ENCODE results near the gene ZDHHC16. TPM values are rescaled to one million over a fixed set of nuclear protein-coding genes. Genes with fewer than 3 reads are reported as not detected.

The ZDHHC16 gene
- total RNA-seq, 2 experiments from 2014 or later: 6.2 to 6.5 TPM

- H3K4me3 ChIP-seq (ENCODE audit: low read length): peak within 1 kb of the TSS; percentile 85
- no peaks in the 10 kb centered on the region for H3K27me3 ChIP-seq (ENCODE audit: control insufficient read depth in 1 of 2, insufficient read depth in 2 of 2, low read length in 2 of 2)
- Mint-ChIP-seq H3K4me3 (peak within 1 kb of the TSS; percentile 95), H3K27ac (peak within 1 kb of the TSS; percentile 89), H3K36me3 (ENCODE audit: low read depth) (peaks cover 12% of the 10 kb centered on the region), H3K4me1 (ENCODE audit: low read depth) (peaks cover 16% of the 10 kb centered on the region), H3K9me3 (no peaks in the 10 kb centered on the region), H3K27me3 (no peaks in the 10 kb centered on the region)
- no peaks in the 10 kb centered on the region for H3K9me3 ChIP-seq (ENCODE audit: control insufficient read depth in 1 of 2, insufficient read depth in 1 of 2, low read length in 2 of 2)
- ATAC-seq (ENCODE audit: poor library complexity) (peak; percentile 95), DNase-seq (peak; percentile 64 to 98 (median 72))
- intact Hi-C loops (cut with DNase I, micrococcal nuclease): loop anchor here (1.0 to 5.0 kb wide), 10 partner anchors 25 to 336 kb away; partner anchors contain the start of genes ARHGAP19 (in 2 of the 2), FRAT2 (in 2 of the 2), AVPI1 (in 1 of the 2) and EXOSC1 (in 1 of the 2)
- H3K4me1 ChIP-seq (ENCODE audit: insufficient read depth, low read length): peaks cover 17% of the 10 kb centered on the region
- ChIA-PET CTCF (interaction anchor here (0.8 to 1.7 kb wide), 7 partner anchors 9 to 98 kb away, joined by 3 to 6 read pairs (median 3); partner anchors contain the start of genes FRAT1 and UBTD1), POLR2A (interaction anchor here (0.6 to 2.6 kb wide), 18 partner anchors 10 to 286 kb away, joined by 3 to 18 read pairs (median 4); partner anchors contain the start of genes ARHGAP19, AVPI1, FRAT1 and FRAT2)
- H3K36me3 ChIP-seq (ENCODE audit: insufficient read depth, low read length): peaks cover 8% of the 10 kb centered on the region
- peak within 1 kb of the TSS; percentile 81 to 97 for H3K27ac ChIP-seq (ENCODE audit: low read depth in 1 of 2, low read length in 2 of 2)
- TF ChIP-seq CTCF (IDR thresholded peaks at IDR 0.05): peak; percentile 5
These were observed 45.1 kb upstream of the ZDHHC16 start, which contains the start of gene RRP12 for GRCh38 chr10:97400665-97401454. TSS of gene RRP12 (minus strand) at chr10:97401340. CDS start at chr10:97401231, 109 bp downstream.

- peaks cover 5% of the 10 kb centered on the region for H3K36me3 Mint-ChIP-seq (ENCODE audit: low read depth)
- DNase-seq (no peak), ATAC-seq (ENCODE audit: poor library complexity) (no peak)
- H3K4me1 ChIP-seq (ENCODE audit: insufficient read depth, low read length): peaks cover 17% of the 10 kb centered on the region
- POLR2A ChIA-PET: interaction anchor here (0.6 to 2.6 kb wide), 17 partner anchors 9 to 285 kb away, joined by 3 to 18 read pairs (median 4); partner anchors contain the start of genes ARHGAP19, AVPI1, FRAT1 and FRAT2
- peaks cover 2% of the 10 kb centered on the region for H3K36me3 ChIP-seq (ENCODE audit: insufficient read depth, low read length)
- no peaks in the 10 kb centered on the region for H3K9me3 Mint-ChIP-seq
- no peaks in the 10 kb centered on the region for H3K27me3 Mint-ChIP-seq
- peak overlapping the region; percentile 81 to 97 for H3K27ac ChIP-seq (ENCODE audit: low read depth in 1 of 2, low read length in 2 of 2)
- H3K9me3 ChIP-seq (ENCODE audit: control insufficient read depth in 1 of 2, insufficient read depth in 1 of 2, low read length in 2 of 2): no peaks in the 10 kb centered on the region
- H3K27ac Mint-ChIP-seq: peak overlapping the region; percentile 89
- H3K27me3 ChIP-seq (ENCODE audit: control insufficient read depth in 1 of 2, insufficient read depth in 2 of 2, low read length in 2 of 2): no peaks in the 10 kb centered on the region
- CTCF ChIA-PET: interaction anchor here (0.8 to 1.7 kb wide), 5 partner anchors 8 to 98 kb away, joined by 3 to 6 read pairs (median 3); partner anchors contain the start of gene UBTD1
- TF ChIP-seq CTCF (IDR thresholded peaks at IDR 0.05): no peak
- H3K4me3 ChIP-seq (ENCODE audit: low read length): peak overlapping the region; percentile 85
- peak overlapping the region; percentile 95 for H3K4me3 Mint-ChIP-seq
- intact Hi-C loops (cut with DNase I, micrococcal nuclease): loop anchor here (1.0 to 5.0 kb wide), 10 partner anchors 25 to 336 kb away; partner anchors contain the start of genes ARHGAP19 (in 2 of the 2), FRAT2 (in 2 of the 2), AVPI1 (in 1 of the 2) and EXOSC1 (in 1 of the 2)
- H3K4me1 Mint-ChIP-seq (ENCODE audit: low read depth): peaks cover 16% of the 10 kb centered on the region
These were observed 44.5 kb upstream of the ZDHHC16 start for GRCh38 chr10:97401455-97401919.

- no peak overlapping the region for H3K27ac ChIP-seq (ENCODE audit: low read depth in 1 of 2, low read length in 2 of 2)
- Mint-ChIP-seq H3K9me3 (no peaks in the 10 kb centered on the region), H3K36me3 (ENCODE audit: low read depth) (peaks cover 5% of the 10 kb centered on the region), H3K27ac (no peak overlapping the region), H3K27me3 (no peaks in the 10 kb centered on the region), H3K4me3 (no peak overlapping the region), H3K4me1 (ENCODE audit: low read depth) (peaks cover 26% of the 10 kb centered on the region)
- ATAC-seq (ENCODE audit: poor library complexity): no peak
- DNase-seq: no peak
- H3K9me3 ChIP-seq (ENCODE audit: control insufficient read depth in 1 of 2, insufficient read depth in 1 of 2, low read length in 2 of 2): no peaks in the 10 kb centered on the region
- CTCF ChIA-PET: no interaction called here
- H3K4me3 ChIP-seq (ENCODE audit: low read length): no peak overlapping the region
- intact Hi-C loops (cut with DNase I, micrococcal nuclease): loop anchor here in 1 of 2 experiments (5.0 kb wide), 6 partner anchors 87 to 333 kb away; partner anchors contain the start of genes ARHGAP19, AVPI1, FRAT1 and MMS19
- H3K4me1 ChIP-seq (ENCODE audit: insufficient read depth, low read length): peaks cover 27% of the 10 kb centered on the region
- TF ChIP-seq CTCF (IDR thresholded peaks at IDR 0.05): no peak
- POLR2A ChIA-PET: interaction anchor here (0.6 kb wide), 1 partner anchor 79 kb away, joined by 3 read pairs; no protein-coding TSS in a partner anchor
- H3K27me3 ChIP-seq (ENCODE audit: control insufficient read depth in 1 of 2, insufficient read depth in 2 of 2, low read length in 2 of 2): no peaks in the 10 kb centered on the region
- no peaks in the 10 kb centered on the region for H3K36me3 ChIP-seq (ENCODE audit: insufficient read depth, low read length)
These were observed 41.9 kb upstream of the ZDHHC16 start for GRCh38 chr10:97404044-97404443.

Measured in CD4-positive, alpha-beta T cell (primary cell).